Esophagus muscularis mucosa (tissue), 3 donors: ENCODE measurements around the gene GLRA3.

Experiments
- POLR2AphosphoS5 ChIP-seq, 2 donors: sonication (generic); formaldehyde crosslinking; IDR thresholded peaks; one replicate each; pipeline ENCODE4 v1.6.1; 2017; ENCODE audit warnings: antibody characterized with exemption in 2 of 2
- TF ChIP-seq, protein P1 (sequence below), 3 experiments: fragments of 200-600 bp in 2 of 3; fragments of 450-650 bp in 1 of 3; sonication (generic) in 2 of 3; IDR thresholded peaks; one replicate each; pipeline ENCODE4 v1.5.1; 2017 to 2019; ENCODE audit warnings: antibody characterized with exemption in 3 of 3, mild to moderate bottlenecking in 2 of 3, moderate library complexity in 1 of 3

DNA sequence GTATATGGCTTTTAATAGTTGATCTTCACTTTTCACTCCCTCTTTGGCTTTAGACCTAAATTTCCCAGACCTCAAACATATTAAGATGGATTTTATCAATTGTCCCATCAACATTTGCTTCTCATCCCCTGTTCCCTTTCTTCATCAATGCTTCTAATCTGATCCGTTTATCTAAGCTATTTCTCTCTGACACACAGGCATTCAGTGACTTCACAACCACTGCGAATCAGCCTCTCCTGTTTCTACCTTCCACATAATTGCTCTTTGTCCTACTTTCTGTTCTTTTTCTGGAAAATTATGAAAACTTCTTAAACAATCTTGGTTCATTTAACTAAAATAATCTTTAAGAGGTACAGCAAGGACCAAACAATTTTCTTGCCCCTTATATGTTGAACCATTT is 115.2 kb downstream of the GLRA3 start:
- TF ChIP-seq, protein P1, sequence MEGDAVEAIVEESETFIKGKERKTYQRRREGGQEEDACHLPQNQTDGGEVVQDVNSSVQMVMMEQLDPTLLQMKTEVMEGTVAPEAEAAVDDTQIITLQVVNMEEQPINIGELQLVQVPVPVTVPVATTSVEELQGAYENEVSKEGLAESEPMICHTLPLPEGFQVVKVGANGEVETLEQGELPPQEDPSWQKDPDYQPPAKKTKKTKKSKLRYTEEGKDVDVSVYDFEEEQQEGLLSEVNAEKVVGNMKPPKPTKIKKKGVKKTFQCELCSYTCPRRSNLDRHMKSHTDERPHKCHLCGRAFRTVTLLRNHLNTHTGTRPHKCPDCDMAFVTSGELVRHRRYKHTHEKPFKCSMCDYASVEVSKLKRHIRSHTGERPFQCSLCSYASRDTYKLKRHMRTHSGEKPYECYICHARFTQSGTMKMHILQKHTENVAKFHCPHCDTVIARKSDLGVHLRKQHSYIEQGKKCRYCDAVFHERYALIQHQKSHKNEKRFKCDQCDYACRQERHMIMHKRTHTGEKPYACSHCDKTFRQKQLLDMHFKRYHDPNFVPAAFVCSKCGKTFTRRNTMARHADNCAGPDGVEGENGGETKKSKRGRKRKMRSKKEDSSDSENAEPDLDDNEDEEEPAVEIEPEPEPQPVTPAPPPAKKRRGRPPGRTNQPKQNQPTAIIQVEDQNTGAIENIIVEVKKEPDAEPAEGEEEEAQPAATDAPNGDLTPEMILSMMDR (IDR thresholded peaks at IDR 0.05), result no peak
- TF ChIP-seq POLR2AphosphoS5 (IDR thresholded peaks at IDR 0.05), result no peak
